IMR-90 (cell line): ENCODE data around the gene PI16. TPM values are rescaled to one million over a fixed set of nuclear protein-coding genes. Genes with fewer than 3 reads are reported as not detected.
A peak's percentile ranks its signal among the peaks of the same experiment; 100 is the strongest.

Experiments
- ATAC-seq: fragments of 200-7000 bp; cut with Tn5 transposase; 2 replicates; pipeline ENCODE4 v1.9.1; 2020; ENCODE audit warnings: low read depth, mild to moderate bottlenecking, moderate library complexity
- BruUV-seq: library from RNA; stranded (reverse); fragments of 400-500 nt; replicated peaks from 2 replicates; lab custom pipeline; 2021; lab: Mats Ljungman, UMichigan
- CTCF ChIA-PET: fragments of 300-600 bp; formaldehyde crosslinking; extraction: SDS; loops from one replicate; lab custom pipeline; 2021; ENCODE audit warnings: antibody characterized with exemption; lab: Yijun Ruan, JAX
- POLR2A ChIA-PET: fragments of 300-600 bp; sonication (Branson Sonifier 250); formaldehyde crosslinking; loops from one replicate; lab custom pipeline; 2022; ENCODE audit warnings: antibody characterized with exemption; ENCODE audit not compliant: unreplicated experiment; lab: Charles Lee
- DNase-seq: peaks from one replicate; pipeline ENCODE4 v3.0.0; 2013
- H2AFZ ChIP-seq: replicated peaks from 2 replicates; pipeline ENCODE3; 2013; ENCODE audit warnings: low read length, mild to moderate bottlenecking; ENCODE audit not compliant: poor library complexity
- H2AK5ac ChIP-seq: 2 replicates; pipeline ENCODE4 v1.6.1; 2013; ENCODE audit warnings: low read depth, low read length, inconsistent platforms
- H2AK9ac ChIP-seq: replicated peaks from 2 replicates; pipeline ENCODE3; 2013; ENCODE audit warnings: mild to moderate bottlenecking, low read depth, low read length, moderate library complexity; ENCODE audit not compliant: poor library complexity
- H2BK120ac ChIP-seq: 2 replicates; pipeline ENCODE4 v1.6.1; 2013; ENCODE audit warnings: low read depth, low read length, inconsistent platforms
- H2BK15ac ChIP-seq: 3 replicates; pipeline ENCODE4 v1.6.1; 2013; ENCODE audit warnings: low read depth, low read length, inconsistent platforms
- H2BK20ac ChIP-seq: 2 replicates; pipeline ENCODE4 v1.6.1; 2013; ENCODE audit warnings: low read depth, mild to moderate bottlenecking, inconsistent platforms, low read length, moderate library complexity
- H2BK5ac ChIP-seq: 2 replicates; pipeline ENCODE4 v1.6.1; 2013; ENCODE audit warnings: mild to moderate bottlenecking, low read depth, low read length, inconsistent platforms; ENCODE audit not compliant: poor library complexity, severe bottlenecking
- H3K14ac ChIP-seq: replicated peaks from 2 replicates; pipeline ENCODE4 v1.6.1; 2013; ENCODE audit warnings: low read depth, low read length, inconsistent platforms
- H3K18ac ChIP-seq: 2 replicates; pipeline ENCODE4 v1.6.1; 2013; ENCODE audit warnings: low read depth, low read length, control low read depth
- H3K23ac ChIP-seq: 2 replicates; pipeline ENCODE4 v1.6.1; 2013; ENCODE audit warnings: low read depth, low read length, inconsistent platforms
- H3K27ac ChIP-seq: 2 replicates; pipeline ENCODE4 v1.5.1; 2013; ENCODE audit warnings: mild to moderate bottlenecking, control low read depth, low read length; ENCODE audit not compliant: insufficient read depth
- H3K27me3 ChIP-seq: 2 replicates; pipeline ENCODE4 v1.6.1; 2013; ENCODE audit warnings: low read length; ENCODE audit not compliant: control insufficient read depth, insufficient read depth
- H3K36me3 ChIP-seq: 2 replicates; pipeline ENCODE4 v1.6.1; 2013; ENCODE audit warnings: low read length, mixed read lengths; ENCODE audit not compliant: control insufficient read depth, insufficient read depth
- H3K4ac ChIP-seq: 2 replicates; pipeline ENCODE4 v1.6.1; 2013; ENCODE audit warnings: low read depth, low read length, inconsistent platforms
- H3K4me1 ChIP-seq: 2 replicates; pipeline ENCODE4 v1.6.1; 2013; ENCODE audit warnings: low read length, mixed read lengths; ENCODE audit not compliant: control insufficient read depth, insufficient read depth
- H3K4me2 ChIP-seq: 2 replicates; pipeline ENCODE4 v1.6.1; 2013; ENCODE audit warnings: low read depth, mild to moderate bottlenecking, control low read depth, low read length, moderate library complexity
- H3K4me3 ChIP-seq: 2 replicates; pipeline ENCODE4 v1.5.1; 2013; ENCODE audit warnings: low read depth, mild to moderate bottlenecking, control low read depth, low read length, moderate library complexity; ENCODE audit not compliant: insufficient read depth
- H3K56ac ChIP-seq: 2 replicates; pipeline ENCODE4 v1.6.1; 2013; ENCODE audit warnings: low read length, inconsistent platforms; ENCODE audit not compliant: insufficient read depth; ENCODE audit errors: extremely low read depth
- H3K79me1 ChIP-seq, 2 experiments: 2 replicates each; pipeline ENCODE4 v1.6.1; 2013; ENCODE audit warnings: low read length in 2 of 2, inconsistent platforms in 1 of 2, low read depth in 1 of 2
- H3K9ac ChIP-seq: 2 replicates; pipeline ENCODE4 v1.6.1; 2013; ENCODE audit warnings: low read depth, low read length, control low read depth
- H3K9me1 ChIP-seq: 2 replicates; pipeline ENCODE4 v1.6.1; 2013; ENCODE audit warnings: low read length, inconsistent platforms; ENCODE audit not compliant: insufficient read depth
- H3K9me3 ChIP-seq: 2 replicates; pipeline ENCODE4 v1.6.1; 2013; ENCODE audit warnings: low read length; ENCODE audit not compliant: control insufficient read depth, insufficient read depth
- H4K20me1 ChIP-seq: 2 replicates; pipeline ENCODE4 v1.6.1; 2013; ENCODE audit warnings: low read length, inconsistent platforms; ENCODE audit not compliant: insufficient read depth
- H4K5ac ChIP-seq: 2 replicates; pipeline ENCODE4 v1.6.1; 2013; ENCODE audit warnings: mild to moderate bottlenecking, low read depth, low read length, control low read depth
- H4K8ac ChIP-seq, 2 experiments: 2 replicates each; pipeline ENCODE4 v1.6.1; 2013; ENCODE audit warnings: low read depth in 2 of 2, low read length in 2 of 2, control low read depth in 1 of 2, inconsistent platforms in 1 of 2
- H4K91ac ChIP-seq: 2 replicates; pipeline ENCODE4 v1.6.1; 2013; ENCODE audit warnings: low read depth, low read length, inconsistent platforms; ENCODE audit not compliant: insufficient read depth
- BHLHE40 ChIP-seq: fragments of 150-350 bp; IDR thresholded peaks from 2 replicates; pipeline ENCODE4 v1.6.1; 2016; ENCODE audit warnings: mild to moderate bottlenecking, low read depth, low read length
- CEBPB ChIP-seq: IDR thresholded peaks from 2 replicates; pipeline ENCODE4 v1.6.1; 2012; ENCODE audit warnings: low read depth, low read length, improper control_type of control experiment
- ELK1 ChIP-seq: fragments of 150-350 bp; IDR thresholded peaks from 2 replicates; pipeline ENCODE4 v1.6.1; 2016; ENCODE audit warnings: low read depth, mild to moderate bottlenecking, low read length, moderate library complexity, borderline replicate concordance
- FOS ChIP-seq: fragments of 150-350 bp; IDR thresholded peaks from 2 replicates; pipeline ENCODE4 v1.6.1; 2016; ENCODE audit warnings: low read depth, low read length
- MAFK ChIP-seq: IDR thresholded peaks from 2 replicates; pipeline ENCODE4 v1.6.1; 2012; ENCODE audit warnings: low read depth, low read length, improper control_type of control experiment
- POLR2A ChIP-seq: IDR thresholded peaks from 2 replicates; pipeline ENCODE4 v1.6.1; 2012; ENCODE audit warnings: mild to moderate bottlenecking, low read depth, low read length
- RAD21 ChIP-seq: IDR thresholded peaks from 2 replicates; pipeline ENCODE4 v1.6.1; 2012; ENCODE audit warnings: low read length, improper control_type of control experiment
- RCOR1 ChIP-seq: IDR thresholded peaks from 2 replicates; pipeline ENCODE4 v1.6.1; 2012; ENCODE audit warnings: mild to moderate bottlenecking, low read length, improper control_type of control experiment; ENCODE audit not compliant: insufficient replicate concordance
- RFX5 ChIP-seq: IDR thresholded peaks from 2 replicates; pipeline ENCODE4 v1.8.0; 2012; ENCODE audit warnings: low read depth, mild to moderate bottlenecking, low read length, moderate library complexity
- SMC3 ChIP-seq: fragments of 150-350 bp; IDR thresholded peaks from 2 replicates; pipeline ENCODE4 v1.6.1; 2016; ENCODE audit warnings: low read depth, mild to moderate bottlenecking, antibody characterized with exemption, low read length, moderate library complexity
- whole genome bisulfite sequencing, 2 experiments: methylation state at CpG; one replicate each; pipeline versions ENCODE4 v1.1.5 to v1.1.7; 2013; ENCODE audit warnings: missing lambda C conversion rate in 2 of 2; ENCODE audit not compliant: insufficient read length in 1 of 2; ENCODE audit errors: extremely low coverage in 2 of 2; 5-methylcytosine and 5-hydroxymethylcytosine counted together
- dilution Hi-C: fragments of 300-500 bp; cut with HindIII; formaldehyde crosslinking; loops from one replicate; pipeline ENCODE4 v1.14.3; 2018; ENCODE audit warnings: low sequenced_read_pairs; ENCODE audit not compliant: unreplicated experiment
- in situ Hi-C: fragments of 300-500 bp; cut with MboI; formaldehyde crosslinking; loops from 3 replicates; pipeline ENCODE4 v1.14.3; 2019; ENCODE audit warnings: low sequenced_read_pairs, inconsistent platforms, mixed read lengths
- intact Hi-C: fragments of 100-400 bp; cut with micrococcal nuclease; formaldehyde crosslinking; loops from 2 replicates; pipeline ENCODE4 v1.10.0; 2022
- polyA plus RNA-seq, 3 experiments: library from polyadenylated mRNA; depleted of rRNA; stranded (reverse); fragments of >200 nt; gene quantifications; 2 replicates each; pipeline ENCODE4 v1.2.3, GENCODE V29; 2012; ENCODE audit warnings: low replicate concordance in 1 of 3
- total RNA-seq: library from RNA; depleted of rRNA; stranded (reverse); fragments of >200 nt; gene quantifications from 2 replicates; pipeline ENCODE4 v1.2.3, GENCODE V29; 2012
- TF ChIP-seq, protein P1 (sequence below): fragments of 150-350 bp; IDR thresholded peaks from 2 replicates; pipeline ENCODE4 v1.6.1; 2017; ENCODE audit warnings: mild to moderate bottlenecking, antibody characterized with exemption, low read length, low read depth
- TF ChIP-seq, protein P2 (sequence below): conservative IDR thresholded peaks from 2 replicates; pipeline ENCODE4 v1.5.1; 2012; ENCODE audit warnings: mild to moderate bottlenecking, low read depth, low read length, improper control_type of control experiment

The PI16 gene
- total and polyA plus RNA-seq, 2 of the 4 experiments (the other 2 are of a cell fraction): 0.21 TPM; not detected in 1

- H3K9ac ChIP-seq: no peak overlapping the region
- no peak for TF ChIP-seq MAFK
- no peak for TF ChIP-seq RAD21
- TF ChIP-seq ELK1: no peak
- TF ChIP-seq RFX5: no peak
- TF ChIP-seq, protein P1, sequence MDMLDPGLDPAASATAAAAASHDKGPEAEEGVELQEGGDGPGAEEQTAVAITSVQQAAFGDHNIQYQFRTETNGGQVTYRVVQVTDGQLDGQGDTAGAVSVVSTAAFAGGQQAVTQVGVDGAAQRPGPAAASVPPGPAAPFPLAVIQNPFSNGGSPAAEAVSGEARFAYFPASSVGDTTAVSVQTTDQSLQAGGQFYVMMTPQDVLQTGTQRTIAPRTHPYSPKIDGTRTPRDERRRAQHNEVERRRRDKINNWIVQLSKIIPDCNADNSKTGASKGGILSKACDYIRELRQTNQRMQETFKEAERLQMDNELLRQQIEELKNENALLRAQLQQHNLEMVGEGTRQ: no peak
- TF ChIP-seq, protein P2, sequence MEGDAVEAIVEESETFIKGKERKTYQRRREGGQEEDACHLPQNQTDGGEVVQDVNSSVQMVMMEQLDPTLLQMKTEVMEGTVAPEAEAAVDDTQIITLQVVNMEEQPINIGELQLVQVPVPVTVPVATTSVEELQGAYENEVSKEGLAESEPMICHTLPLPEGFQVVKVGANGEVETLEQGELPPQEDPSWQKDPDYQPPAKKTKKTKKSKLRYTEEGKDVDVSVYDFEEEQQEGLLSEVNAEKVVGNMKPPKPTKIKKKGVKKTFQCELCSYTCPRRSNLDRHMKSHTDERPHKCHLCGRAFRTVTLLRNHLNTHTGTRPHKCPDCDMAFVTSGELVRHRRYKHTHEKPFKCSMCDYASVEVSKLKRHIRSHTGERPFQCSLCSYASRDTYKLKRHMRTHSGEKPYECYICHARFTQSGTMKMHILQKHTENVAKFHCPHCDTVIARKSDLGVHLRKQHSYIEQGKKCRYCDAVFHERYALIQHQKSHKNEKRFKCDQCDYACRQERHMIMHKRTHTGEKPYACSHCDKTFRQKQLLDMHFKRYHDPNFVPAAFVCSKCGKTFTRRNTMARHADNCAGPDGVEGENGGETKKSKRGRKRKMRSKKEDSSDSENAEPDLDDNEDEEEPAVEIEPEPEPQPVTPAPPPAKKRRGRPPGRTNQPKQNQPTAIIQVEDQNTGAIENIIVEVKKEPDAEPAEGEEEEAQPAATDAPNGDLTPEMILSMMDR: no peak
- TF ChIP-seq RCOR1: no peak
- TF ChIP-seq SMC3: no peak
- no peak for TF ChIP-seq POLR2A
- no peak for TF ChIP-seq BHLHE40
- TF ChIP-seq CEBPB: no peak
- no peak for TF ChIP-seq FOS
- dilution Hi-C loops (no loop called here), intact Hi-C loops (no loop called here), in situ Hi-C loops (no loop called here)
- peak overlapping the region; percentile 46 for H3K27ac ChIP-seq
- H4K20me1 ChIP-seq: peaks cover 27% of the 10 kb centered on the region
- peak overlapping the region; percentile 15 for H2BK5ac ChIP-seq
- no peak for ATAC-seq
- H3K79me1 ChIP-seq: peaks cover 41 to 45% of the 10 kb centered on the region in 2 experiments
- H3K23ac ChIP-seq: no peak overlapping the region
- no peak overlapping the region for H3K18ac ChIP-seq
- H2BK15ac ChIP-seq: no peak overlapping the region
- H2AK9ac ChIP-seq: no peak overlapping the region
- WGBS, 2 experiments: 95% methylated on average over 7 of the region's 17 CpGs; no CpG with 5 or more reads in 1 of the 2 experiments
- H3K9me3 ChIP-seq: no peaks in the 10 kb centered on the region
- no peak overlapping the region for H2BK20ac ChIP-seq
- no peak overlapping the region for H3K56ac ChIP-seq
- no peak overlapping the region for H2AK5ac ChIP-seq
- ChIA-PET CTCF (interaction anchor here (1.1 kb wide), 1 partner anchor 8 kb away, joined by 3 read pairs; no protein-coding TSS in a partner anchor), POLR2A (no interaction called here)
- no peak overlapping the region for H4K5ac ChIP-seq
- no peak overlapping the region for H2BK120ac ChIP-seq
- no peak overlapping the region for H3K4me2 ChIP-seq
- no peak overlapping the region for H3K4ac ChIP-seq
- H3K36me3 ChIP-seq: peaks cover 90% of the 10 kb centered on the region
- H3K14ac ChIP-seq: no peak overlapping the region
- no peak overlapping the region for H2AFZ ChIP-seq
- no peak for DNase-seq
- no peaks in the 10 kb centered on the region for H3K4me1 ChIP-seq
- H4K91ac ChIP-seq: no peak overlapping the region
- BruUV-seq: no TSS peak
- H4K8ac ChIP-seq: no peak overlapping the region
- no peaks in the 10 kb centered on the region for H3K27me3 ChIP-seq
- H3K9me1 ChIP-seq: no peaks in the 10 kb centered on the region; the same call in 1 of the 2 replicates
- H3K4me3 ChIP-seq: no peak overlapping the region
Observed at GRCh38 chr6:36970892-36971842, 16.6 kb downstream of the PI16 start.
